ENCODE data around the gene MICAL3. TPM values are rescaled to one million over a fixed set of nuclear protein-coding genes. Genes with fewer than 3 reads are reported as not detected.
A peak's percentile ranks its signal among the peaks of the same experiment; 100 is the strongest.

The MICAL3 gene
- total and polyA plus RNA-seq, 2 donors from 2014 or later, result 5.0 to 99.4 TPM

DNA sequence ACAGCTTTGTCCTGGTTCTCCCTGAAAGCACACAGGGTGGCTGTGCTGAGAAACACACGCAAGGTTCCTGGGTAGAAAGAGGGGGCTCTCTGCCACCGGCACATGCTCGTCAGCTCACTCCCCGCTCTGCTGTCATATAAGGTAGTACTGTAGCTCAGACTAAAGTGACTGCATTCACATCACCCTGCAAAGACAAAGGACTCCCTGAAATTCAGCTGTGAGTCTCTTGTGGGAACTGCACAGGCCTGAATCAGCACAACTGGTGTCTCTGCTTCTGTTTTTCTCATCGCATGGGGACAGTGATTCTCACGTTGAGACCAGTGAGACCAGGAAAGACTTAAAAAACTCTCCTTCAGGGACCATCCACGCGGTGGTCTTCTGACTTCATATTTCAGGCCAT is 126.0 kb downstream of the MICAL3 start:
- Histone ChIP-seq H3K9ac (ENCODE audit: low read length in 3 of 3) (no peak overlapping the region), H3K27ac (ENCODE audit: low read depth in 2 of 2, low read length in 2 of 2) (no peak overlapping the region), H3K9me3 (ENCODE audit: control insufficient read depth in 2 of 3, insufficient read depth in 1 of 3, low read length in 3 of 3) (no peaks in the 10 kb centered on the region), H3K4me3 (ENCODE audit: low read length in 3 of 3) (no peak overlapping the region), H3K27me3 (ENCODE audit: control insufficient read depth, insufficient read depth, low read length) (no peaks in the 10 kb centered on the region), H3K4me1 (ENCODE audit: control insufficient read depth in 2 of 3, insufficient read depth in 2 of 3, low read depth in 1 of 3, low read length in 3 of 3) (peaks cover 0 to 13% (median 12%) of the 10 kb centered on the region in 3 donors), H3K36me3 (ENCODE audit: control insufficient read depth in 2 of 3, insufficient read depth in 3 of 3, low read length in 3 of 3) (peaks cover 6 to 18% (median 13%) of the 10 kb centered on the region in 3 donors)
- intact Hi-C loops (cut with DNase I), result no loop called here
- no peak for TF ChIP-seq CTCF (IDR thresholded peaks at IDR 0.05; ENCODE audit: borderline replicate concordance, extremely low read depth, insufficient read depth)
- DNase-seq, result no peak
- FAIRE-seq, result no peak

- Histone ChIP-seq H3K36me3 (ENCODE audit: control insufficient read depth in 2 of 3, insufficient read depth in 3 of 3, low read length in 3 of 3) (peaks cover 6 to 22% (median 17%) of the 10 kb centered on the region in 3 donors), H3K27ac (ENCODE audit: low read depth in 2 of 2, low read length in 2 of 2) (peak overlapping the region in 1 of 2 donors; percentile 36), H3K27me3 (ENCODE audit: control insufficient read depth, insufficient read depth, low read length) (no peaks in the 10 kb centered on the region), H3K9ac (ENCODE audit: low read length in 3 of 3) (no peak overlapping the region), H3K9me3 (ENCODE audit: control insufficient read depth in 2 of 3, insufficient read depth in 1 of 3, low read length in 3 of 3) (no peaks in the 10 kb centered on the region), H3K4me1 (ENCODE audit: control insufficient read depth in 2 of 3, insufficient read depth in 2 of 3, low read depth in 1 of 3, low read length in 3 of 3) (peaks cover 0 to 12% (median 10%) of the 10 kb centered on the region in 3 donors), H3K4me3 (ENCODE audit: low read length in 3 of 3) (no peak overlapping the region)
- DNase-seq (no peak), FAIRE-seq (no peak)
- TF ChIP-seq CTCF (IDR thresholded peaks at IDR 0.05; ENCODE audit: borderline replicate concordance, extremely low read depth, insufficient read depth), result no peak
- intact Hi-C loops (cut with DNase I), result no loop called here
Measured at GRCh38 chr22:17897858-17898257, 126.5 kb downstream of the MICAL3 start.

DNA sequence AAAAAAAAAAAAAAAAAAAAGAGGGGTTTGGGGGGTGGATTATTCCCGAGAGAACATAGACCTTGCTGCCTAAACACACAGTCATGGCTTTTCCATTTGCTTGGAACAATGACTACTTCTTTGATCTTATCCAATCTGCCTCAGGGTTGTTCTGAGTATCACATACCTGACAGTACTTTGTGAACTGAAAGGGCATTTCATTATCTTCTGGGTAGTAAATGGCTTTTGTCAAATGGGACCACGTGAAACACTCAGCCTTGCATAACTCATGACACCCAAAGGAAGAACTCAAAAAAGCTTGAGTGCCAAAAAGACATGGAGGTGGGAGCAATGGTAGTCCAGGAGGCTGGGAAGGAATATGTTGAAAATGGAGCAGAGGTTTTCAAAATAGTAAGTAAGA is 126.9 kb downstream of the MICAL3 start:
- Histone ChIP-seq H3K9me3 (ENCODE audit: control insufficient read depth in 2 of 3, insufficient read depth in 1 of 3, low read length in 3 of 3) (no peaks in the 10 kb centered on the region), H3K4me1 (ENCODE audit: control insufficient read depth in 2 of 3, insufficient read depth in 2 of 3, low read depth in 1 of 3, low read length in 3 of 3) (peaks cover 0 to 12% (median 10%) of the 10 kb centered on the region in 3 donors), H3K4me3 (ENCODE audit: low read length in 3 of 3) (no peak overlapping the region), H3K36me3 (ENCODE audit: control insufficient read depth in 2 of 3, insufficient read depth in 3 of 3, low read length in 3 of 3) (peaks cover 6 to 24% (median 19%) of the 10 kb centered on the region in 3 donors), H3K27ac (ENCODE audit: low read depth in 2 of 2, low read length in 2 of 2) (peak overlapping the region in 1 of 2 donors; percentile 36), H3K27me3 (ENCODE audit: control insufficient read depth, insufficient read depth, low read length) (no peaks in the 10 kb centered on the region), H3K9ac (ENCODE audit: low read length in 3 of 3) (no peak overlapping the region)
- intact Hi-C loops (cut with DNase I), result no loop called here
- TF ChIP-seq CTCF (IDR thresholded peaks at IDR 0.05; ENCODE audit: borderline replicate concordance, extremely low read depth, insufficient read depth), result no peak
- no peak for FAIRE-seq
- no peak for DNase-seq

DNA sequence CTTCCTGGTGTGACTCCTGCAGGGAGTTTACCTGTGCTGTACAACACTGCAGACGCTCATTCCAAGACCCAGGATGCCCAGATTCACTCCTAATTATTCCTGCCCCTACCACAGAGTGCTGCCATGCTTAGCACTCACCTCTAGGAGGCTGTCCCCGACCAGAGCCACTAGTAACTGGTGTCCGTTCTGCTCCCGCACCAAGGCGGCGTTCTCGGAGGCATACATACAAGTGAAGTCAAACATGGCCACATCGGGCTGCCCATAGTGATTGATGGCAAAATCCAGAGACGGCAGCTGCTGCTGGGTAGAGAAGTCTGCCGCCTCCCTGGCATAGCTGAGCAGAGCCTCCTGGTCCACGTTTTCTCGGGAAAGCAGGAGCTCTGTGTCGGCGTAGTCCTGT is 127.8 kb downstream of the MICAL3 start:
- no peak for FAIRE-seq
- Histone ChIP-seq H3K27ac (ENCODE audit: low read depth in 2 of 2, low read length in 2 of 2) (no peak overlapping the region), H3K9ac (ENCODE audit: low read length in 3 of 3) (no peak overlapping the region), H3K36me3 (ENCODE audit: control insufficient read depth in 2 of 3, insufficient read depth in 3 of 3, low read length in 3 of 3) (peaks cover 6 to 24% (median 19%) of the 10 kb centered on the region in 3 donors), H3K9me3 (ENCODE audit: control insufficient read depth in 2 of 3, insufficient read depth in 1 of 3, low read length in 3 of 3) (no peaks in the 10 kb centered on the region), H3K4me1 (ENCODE audit: control insufficient read depth in 2 of 3, insufficient read depth in 2 of 3, low read depth in 1 of 3, low read length in 3 of 3) (peaks cover 0 to 12% (median 10%) of the 10 kb centered on the region in 3 donors), H3K4me3 (ENCODE audit: low read length in 3 of 3) (no peak overlapping the region), H3K27me3 (ENCODE audit: control insufficient read depth, insufficient read depth, low read length) (no peaks in the 10 kb centered on the region)
- DNase-seq, result peak in 4 of 5 donors; percentile 41 to 71 (median 56)
- intact Hi-C loops (cut with DNase I), result no loop called here
- TF ChIP-seq CTCF (IDR thresholded peaks at IDR 0.05; ENCODE audit: borderline replicate concordance, extremely low read depth, insufficient read depth), result peak; percentile 26
